ENCODE results near the gene ZNF638. TPM values are rescaled to one million over a fixed set of nuclear protein-coding genes. Genes with fewer than 3 reads are reported as not detected.

ZNF638 gene
- total RNA-seq, 1 experiment from 2014 or later, result 108 TPM

DNA sequence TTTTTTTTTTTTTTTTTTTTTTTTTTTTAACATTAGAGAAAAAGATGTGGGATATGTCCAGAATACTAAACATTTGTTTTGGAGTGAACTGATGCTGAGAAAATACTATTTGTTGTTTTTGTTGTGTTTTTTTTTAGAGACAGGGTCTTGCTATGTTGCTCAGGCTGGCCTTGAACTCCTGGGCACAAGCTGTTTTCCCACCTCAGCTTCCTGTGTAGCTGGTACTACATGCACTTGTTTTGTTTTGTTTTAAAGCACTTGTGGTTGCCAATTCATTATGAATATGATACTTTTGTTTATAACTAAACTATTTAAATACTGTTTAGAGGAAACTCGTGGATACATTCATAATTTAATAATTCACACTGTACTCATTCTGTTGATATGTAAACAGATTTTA, 88.4 kb downstream of the ZNF638 start:
- ChIA-PET RAD21 (ENCODE audit: low non-redundant PET in 1 of 2, low total read pairs in 2 of 2, uncharacterized antibody in 2 of 2, unreplicated experiment in 2 of 2) (no interaction called here), CTCF (interaction anchor here (0.6 to 0.9 kb wide), 3 partner anchors 30 to 89 kb away, joined by 3 read pairs; partner anchors contain the start of gene ZNF638), POLR2A (no interaction called here)
- Histone ChIP-seq H3K9me3 (ENCODE audit: control insufficient read depth in 1 of 2, insufficient read depth in 1 of 2, low read depth in 1 of 2, low read length in 2 of 2) (no peaks in the 10 kb centered on the region), H3K4me2 (ENCODE audit: low read length) (no peak overlapping the region), H3K9ac (ENCODE audit: low read length) (no peak overlapping the region), H3K27ac (ENCODE audit: low read depth, low read length) (no peak overlapping the region), H2AFZ (ENCODE audit: low read depth, low read length, poor library complexity, severe bottlenecking) (no peak overlapping the region), H3K36me3 (ENCODE audit: control insufficient read depth in 1 of 2, insufficient read depth in 2 of 2, low read length in 2 of 2) (peaks cover under 1 to 14% of the 10 kb centered on the region in 2 experiments; a peak in 3 of 4 replicates), H3K9me2 (ENCODE audit: insufficient read depth) (no peaks in the 10 kb centered on the region), H3K79me2 (ENCODE audit: insufficient read depth, low read length) (peaks cover 27% of the 10 kb centered on the region), H4K20me1 (ENCODE audit: insufficient read depth) (no peaks in the 10 kb centered on the region), H3K4me1 (ENCODE audit: control insufficient read depth in 1 of 2, insufficient read depth in 2 of 2, low read length in 2 of 2) (peaks cover 8 to 10% of the 10 kb centered on the region in 2 experiments; a peak in 3 of 4 replicates), H3K27me3 (ENCODE audit: insufficient read depth, low read length) (no peaks in the 10 kb centered on the region), H3K4me3 (replicated peaks in 1 of 2; ENCODE audit: low read depth in 1 of 2, low read length in 2 of 2) (no peak overlapping the region)
- intact Hi-C loops (cut with micrococcal nuclease), result no loop called here
- no TSS peak for BruUV-seq (replicated peaks)
- no peak for DNase-seq (ENCODE audit: low read depth, low spot score)
- TF ChIP-seq YY1 (IDR thresholded peaks at IDR 0.05; ENCODE audit: extremely low read depth, insufficient replicate concordance, low read depth, low read length) (no peak), RAD21 (IDR thresholded peaks at IDR 0.05; ENCODE audit: low read depth) (no peak), SIN3A (IDR thresholded peaks at IDR 0.05; ENCODE audit: low read depth) (no peak), ELF1 (IDR thresholded peaks at IDR 0.05; ENCODE audit: borderline replicate concordance, low read depth) (no peak), ZNF274 (IDR thresholded peaks at IDR 0.05; ENCODE audit: low read depth, low read length) (no peak), JUND (IDR thresholded peaks at IDR 0.05) (no peak), TCF7L2 (IDR thresholded peaks at IDR 0.05; ENCODE audit: borderline replicate concordance, extremely low read depth, insufficient read depth, insufficient read length) (no peak), ZFX (IDR thresholded peaks at IDR 0.05) (no peak), EGR1 (IDR thresholded peaks at IDR 0.05; ENCODE audit: low read depth) (no peak), FOSL1 (IDR thresholded peaks at IDR 0.05; ENCODE audit: low read depth) (no peak), POLR2AphosphoS5 (IDR thresholded peaks at IDR 0.05; ENCODE audit: low read depth, low read length) (no peak), CEBPB (IDR thresholded peaks at IDR 0.05; ENCODE audit: low read depth) (no peak), POLR2A (IDR thresholded peaks at IDR 0.05; ENCODE audit: borderline replicate concordance, extremely low read depth, insufficient read depth, insufficient read length) (no peak), EZH2 (IDR thresholded peaks at IDR 0.05) (no peak)
- TF ChIP-seq, protein P1, sequence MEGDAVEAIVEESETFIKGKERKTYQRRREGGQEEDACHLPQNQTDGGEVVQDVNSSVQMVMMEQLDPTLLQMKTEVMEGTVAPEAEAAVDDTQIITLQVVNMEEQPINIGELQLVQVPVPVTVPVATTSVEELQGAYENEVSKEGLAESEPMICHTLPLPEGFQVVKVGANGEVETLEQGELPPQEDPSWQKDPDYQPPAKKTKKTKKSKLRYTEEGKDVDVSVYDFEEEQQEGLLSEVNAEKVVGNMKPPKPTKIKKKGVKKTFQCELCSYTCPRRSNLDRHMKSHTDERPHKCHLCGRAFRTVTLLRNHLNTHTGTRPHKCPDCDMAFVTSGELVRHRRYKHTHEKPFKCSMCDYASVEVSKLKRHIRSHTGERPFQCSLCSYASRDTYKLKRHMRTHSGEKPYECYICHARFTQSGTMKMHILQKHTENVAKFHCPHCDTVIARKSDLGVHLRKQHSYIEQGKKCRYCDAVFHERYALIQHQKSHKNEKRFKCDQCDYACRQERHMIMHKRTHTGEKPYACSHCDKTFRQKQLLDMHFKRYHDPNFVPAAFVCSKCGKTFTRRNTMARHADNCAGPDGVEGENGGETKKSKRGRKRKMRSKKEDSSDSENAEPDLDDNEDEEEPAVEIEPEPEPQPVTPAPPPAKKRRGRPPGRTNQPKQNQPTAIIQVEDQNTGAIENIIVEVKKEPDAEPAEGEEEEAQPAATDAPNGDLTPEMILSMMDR (IDR thresholded peaks at IDR 0.05 in 2 of 3, conservative IDR thresholded peaks at IDR 0.05 in 1 of 3; ENCODE audit: borderline replicate concordance in 1 of 3, insufficient read depth in 1 of 3, low read depth in 2 of 3, low read length in 2 of 3), result no peak
- TF ChIP-seq, protein P2, sequence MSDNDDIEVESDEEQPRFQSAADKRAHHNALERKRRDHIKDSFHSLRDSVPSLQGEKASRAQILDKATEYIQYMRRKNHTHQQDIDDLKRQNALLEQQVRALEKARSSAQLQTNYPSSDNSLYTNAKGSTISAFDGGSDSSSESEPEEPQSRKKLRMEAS (IDR thresholded peaks at IDR 0.05), result no peak
- TF ChIP-seq, protein P3, sequence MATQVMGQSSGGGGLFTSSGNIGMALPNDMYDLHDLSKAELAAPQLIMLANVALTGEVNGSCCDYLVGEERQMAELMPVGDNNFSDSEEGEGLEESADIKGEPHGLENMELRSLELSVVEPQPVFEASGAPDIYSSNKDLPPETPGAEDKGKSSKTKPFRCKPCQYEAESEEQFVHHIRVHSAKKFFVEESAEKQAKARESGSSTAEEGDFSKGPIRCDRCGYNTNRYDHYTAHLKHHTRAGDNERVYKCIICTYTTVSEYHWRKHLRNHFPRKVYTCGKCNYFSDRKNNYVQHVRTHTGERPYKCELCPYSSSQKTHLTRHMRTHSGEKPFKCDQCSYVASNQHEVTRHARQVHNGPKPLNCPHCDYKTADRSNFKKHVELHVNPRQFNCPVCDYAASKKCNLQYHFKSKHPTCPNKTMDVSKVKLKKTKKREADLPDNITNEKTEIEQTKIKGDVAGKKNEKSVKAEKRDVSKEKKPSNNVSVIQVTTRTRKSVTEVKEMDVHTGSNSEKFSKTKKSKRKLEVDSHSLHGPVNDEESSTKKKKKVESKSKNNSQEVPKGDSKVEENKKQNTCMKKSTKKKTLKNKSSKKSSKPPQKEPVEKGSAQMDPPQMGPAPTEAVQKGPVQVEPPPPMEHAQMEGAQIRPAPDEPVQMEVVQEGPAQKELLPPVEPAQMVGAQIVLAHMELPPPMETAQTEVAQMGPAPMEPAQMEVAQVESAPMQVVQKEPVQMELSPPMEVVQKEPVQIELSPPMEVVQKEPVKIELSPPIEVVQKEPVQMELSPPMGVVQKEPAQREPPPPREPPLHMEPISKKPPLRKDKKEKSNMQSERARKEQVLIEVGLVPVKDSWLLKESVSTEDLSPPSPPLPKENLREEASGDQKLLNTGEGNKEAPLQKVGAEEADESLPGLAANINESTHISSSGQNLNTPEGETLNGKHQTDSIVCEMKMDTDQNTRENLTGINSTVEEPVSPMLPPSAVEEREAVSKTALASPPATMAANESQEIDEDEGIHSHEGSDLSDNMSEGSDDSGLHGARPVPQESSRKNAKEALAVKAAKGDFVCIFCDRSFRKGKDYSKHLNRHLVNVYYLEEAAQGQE (IDR thresholded peaks at IDR 0.05; ENCODE audit: low read depth), result no peak
- TF ChIP-seq, protein P4, sequence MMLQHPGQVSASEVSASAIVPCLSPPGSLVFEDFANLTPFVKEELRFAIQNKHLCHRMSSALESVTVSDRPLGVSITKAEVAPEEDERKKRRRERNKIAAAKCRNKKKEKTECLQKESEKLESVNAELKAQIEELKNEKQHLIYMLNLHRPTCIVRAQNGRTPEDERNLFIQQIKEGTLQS (IDR thresholded peaks at IDR 0.05), result no peak
- ATAC-seq, result no peak
